GM23248 (cell line): ENCODE measurements around the gene L3MBTL4. TPM values are rescaled to one million over a fixed set of nuclear protein-coding genes. Genes with fewer than 3 reads are reported as not detected.

Experiments used
- DNase-seq: peaks from one replicate; pipeline ENCODE4 v3.0.0-alpha.2; 2015
- H2AFZ ChIP-seq: fragments of 200-600 bp; sonication (generic); 2 replicates; pipeline ENCODE4 v1.6.1; 2016; ENCODE audit warnings: antibody characterized with exemption
- H3F3A ChIP-seq: fragments of 200-600 bp; sonication (generic); 2 replicates; pipeline ENCODE4 v1.6.1; 2016; ENCODE audit warnings: mild to moderate bottlenecking, antibody characterized with exemption, mixed run types; ENCODE audit not compliant: insufficient read depth
- H3K27ac ChIP-seq: fragments of 200-600 bp; sonication (generic); 2 replicates; pipeline ENCODE4 v1.5.1; 2016; ENCODE audit warnings: mild to moderate bottlenecking
- H3K27me3 ChIP-seq: fragments of 200-600 bp; sonication (generic); replicated peaks from 2 replicates; pipeline ENCODE4 v1.6.1; 2016; ENCODE audit warnings: mild to moderate bottlenecking; ENCODE audit not compliant: insufficient read depth
- H3K36me3 ChIP-seq: fragments of 200-600 bp; sonication (generic); 2 replicates; pipeline ENCODE4 v1.6.1; 2016; ENCODE audit warnings: low read depth, mild to moderate bottlenecking
- H3K4me1 ChIP-seq: fragments of 200-600 bp; sonication (generic); 2 replicates; pipeline ENCODE4 v1.6.1; 2016; ENCODE audit warnings: mild to moderate bottlenecking; ENCODE audit not compliant: insufficient read depth
- H3K4me2 ChIP-seq: fragments of 200-600 bp; sonication (generic); one replicate; pipeline ENCODE4 v1.6.1; 2016; ENCODE audit warnings: mild to moderate bottlenecking; ENCODE audit not compliant: unreplicated experiment
- H3K4me3 ChIP-seq: fragments of 200-600 bp; sonication (generic); 2 replicates; pipeline ENCODE4 v1.5.1; 2016; ENCODE audit warnings: mild to moderate bottlenecking
- H3K79me2 ChIP-seq: fragments of 200-600 bp; sonication (generic); 2 replicates; pipeline ENCODE4 v1.6.1; 2016; ENCODE audit warnings: mild to moderate bottlenecking; ENCODE audit not compliant: insufficient read depth
- H3K9ac ChIP-seq: fragments of 200-600 bp; sonication (generic); 2 replicates; pipeline ENCODE4 v1.6.1; 2016; ENCODE audit warnings: mild to moderate bottlenecking
- H3K9me2 ChIP-seq: fragments of 200-600 bp; sonication (generic); 2 replicates; pipeline ENCODE4 v1.6.1; 2016; ENCODE audit warnings: mixed run types, mild to moderate bottlenecking, moderate library complexity; ENCODE audit not compliant: insufficient read depth
- H3K9me3 ChIP-seq: fragments of 200-600 bp; sonication (generic); one replicate; pipeline ENCODE4 v1.6.1; 2017; ENCODE audit warnings: low read depth
- H4K20me1 ChIP-seq: fragments of 200-600 bp; sonication (generic); 2 replicates; pipeline ENCODE4 v1.6.0; 2016; ENCODE audit not compliant: insufficient read depth
- EZH2 ChIP-seq: fragments of 200-600 bp; sonication (generic); IDR thresholded peaks from 2 replicates; pipeline ENCODE4 v1.6.1; 2018; ENCODE audit warnings: antibody characterized with exemption, mild to moderate bottlenecking; ENCODE audit not compliant: insufficient read depth, poor library complexity, severe bottlenecking
- EZH2phosphoT487 ChIP-seq: fragments of 200-600 bp; sonication (generic); IDR thresholded peaks from 2 replicates; pipeline ENCODE4 v1.6.1; 2018; ENCODE audit warnings: antibody characterized with exemption, moderate library complexity, mild to moderate bottlenecking, low read depth; ENCODE audit not compliant: insufficient read depth
- WGBS, 2 experiments: methylation state at CpG; one replicate each; pipeline ENCODE4 v1.1.6; 2015 to 2017; ENCODE audit warnings: low lambda C conversion rate in 2 of 2, low coverage in 1 of 2; ENCODE audit errors: missing lambda C conversion rate in 2 of 2; 5-methylcytosine and 5-hydroxymethylcytosine counted together
- in situ Hi-C: fragments of 300-500 bp; cut with MboI; formaldehyde crosslinking; loops from 2 replicates; pipeline ENCODE4 v1.15.0; 2020
- polyA plus RNA-seq: library from polyadenylated mRNA; unstranded; fragments of >200 nt; fragmentation: Nextera tagmentation; extraction: Ambion mirVana; gene quantifications from 2 replicates; pipeline ENCODE4 v1.2.1, GENCODE V29; 2016
- total RNA-seq: library from RNA; depleted of rRNA; stranded (reverse); fragments of >200 nt; shearing (Covaris generic); gene quantifications from 2 replicates; pipeline ENCODE4 v1.2.3, GENCODE V29; 2014

The L3MBTL4 gene
- total and polyA plus RNA-seq, 2 experiments from 2014 or later, result not detected

GRCh38 chr18:6023551-6023950 is 391.2 kb downstream of the L3MBTL4 start:
- Histone ChIP-seq H3K36me3 (no peaks in the 10 kb centered on the region), H3K9me2 (no peaks in the 10 kb centered on the region), H3K27ac (no peak overlapping the region), H3F3A (no peaks in the 10 kb centered on the region), H4K20me1 (no peaks in the 10 kb centered on the region), H3K4me3 (no peak overlapping the region), H2AFZ (no peak overlapping the region), H3K4me1 (no peaks in the 10 kb centered on the region), H3K4me2 (no peak overlapping the region), H3K27me3 (peaks cover 7% of the 10 kb centered on the region; the same call in 1 of the 2 replicates), H3K9ac (no peak overlapping the region), H3K9me3 (no peaks in the 10 kb centered on the region), H3K79me2 (no peaks in the 10 kb centered on the region)
- TF ChIP-seq EZH2 (no peak), EZH2phosphoT487 (no peak)
- in situ Hi-C loops, result no loop called here
- 85 to 88% methylated on average over 7 of the region's 7 CpGs for WGBS, 2 experiments
- DNase-seq, result no peak

- TF ChIP-seq EZH2phosphoT487 (no peak), EZH2 (no peak)
- Histone ChIP-seq H3K9ac (no peak overlapping the region), H3K9me3 (no peaks in the 10 kb centered on the region), H3K27ac (no peak overlapping the region), H3K9me2 (no peaks in the 10 kb centered on the region), H3K79me2 (no peaks in the 10 kb centered on the region), H3F3A (no peaks in the 10 kb centered on the region), H2AFZ (no peak overlapping the region), H3K4me1 (no peaks in the 10 kb centered on the region), H3K4me3 (no peak overlapping the region), H4K20me1 (no peaks in the 10 kb centered on the region), H3K27me3 (peaks cover 7% of the 10 kb centered on the region; the same call in 1 of the 2 replicates), H3K36me3 (no peaks in the 10 kb centered on the region), H3K4me2 (no peak overlapping the region)
- in situ Hi-C loops, result no loop called here
- WGBS, 2 experiments, result 69 to 83% methylated on average over 5 of the region's 5 CpGs
- DNase-seq, result peak; percentile 30
Observed at GRCh38 chr18:6022845-6023244, 391.9 kb downstream of the L3MBTL4 start.

- Histone ChIP-seq H3K36me3 (no peaks in the 10 kb centered on the region), H2AFZ (no peak overlapping the region), H3K27me3 (peaks cover 7% of the 10 kb centered on the region; the same call in 1 of the 2 replicates), H4K20me1 (no peaks in the 10 kb centered on the region), H3K79me2 (no peaks in the 10 kb centered on the region), H3K4me1 (no peaks in the 10 kb centered on the region), H3K9ac (no peak overlapping the region), H3K27ac (no peak overlapping the region), H3K9me3 (no peaks in the 10 kb centered on the region), H3K9me2 (no peaks in the 10 kb centered on the region), H3F3A (no peaks in the 10 kb centered on the region), H3K4me3 (no peak overlapping the region), H3K4me2 (no peak overlapping the region)
- in situ Hi-C loops, result no loop called here
- DNase-seq, result peak; percentile 9
- 36 to 51% methylated on average over 2 of the region's 2 CpGs for WGBS, 2 experiments
- TF ChIP-seq EZH2, result no peak
- TF ChIP-seq EZH2phosphoT487, result no peak
Observed at GRCh38 chr18:6022074-6022444, 392.7 kb downstream of the L3MBTL4 start.

GRCh38 chr18:6021306-6022073 is 393.2 kb downstream of the L3MBTL4 start:
- Histone ChIP-seq H3K9me3 (no peaks in the 10 kb centered on the region), H2AFZ (no peak overlapping the region), H3K9ac (no peak overlapping the region), H3K27ac (no peak overlapping the region), H3K79me2 (no peaks in the 10 kb centered on the region), H3K4me2 (no peak overlapping the region), H3K4me1 (no peaks in the 10 kb centered on the region), H4K20me1 (no peaks in the 10 kb centered on the region), H3K4me3 (no peak overlapping the region), H3K36me3 (no peaks in the 10 kb centered on the region), H3K27me3 (peaks cover 7% of the 10 kb centered on the region; the same call in 1 of the 2 replicates), H3K9me2 (no peaks in the 10 kb centered on the region), H3F3A (no peaks in the 10 kb centered on the region)
- 72 to 79% methylated on average over 11 to 12 of the region's 12 CpGs for WGBS, 2 experiments
- in situ Hi-C loops, result no loop called here
- no peak for DNase-seq
- TF ChIP-seq EZH2phosphoT487 (no peak), EZH2 (no peak)
